SU-DHL-6 (cell line): Measurements from ENCODE around the gene HLA-DMB.

Source experiments
- H2AFZ ChIP-seq: fragments of 200-600 bp; sonication (generic); 2 replicates; pipeline ENCODE4 v1.6.1; 2014; ENCODE audit warnings: low read depth, mild to moderate bottlenecking, moderate library complexity, mixed read lengths, antibody characterized with exemption, low read length; ENCODE audit not compliant: severe bottlenecking
- H3F3A ChIP-seq: fragments of 200-600 bp; shearing (Covaris generic); 2 replicates; pipeline ENCODE4 v1.6.0; 2016; ENCODE audit warnings: antibody characterized with exemption, mild to moderate bottlenecking; ENCODE audit not compliant: insufficient read depth
- H3K27ac ChIP-seq: fragments of 200-600 bp; sonication (generic); 2 replicates; pipeline ENCODE4 v1.5.1; 2016; ENCODE audit warnings: low read depth, mild to moderate bottlenecking, low read length, moderate library complexity, mixed read lengths
- H3K27me3 ChIP-seq: fragments of 200-600 bp; sonication (generic), shearing (Covaris generic); 2 replicates; pipeline ENCODE4 v1.6.0; 2014; ENCODE audit warnings: mild to moderate bottlenecking, low read length
- H3K36me3 ChIP-seq: fragments of 200-600 bp; sonication (generic); 2 replicates; pipeline ENCODE4 v1.6.1; 2014; ENCODE audit warnings: mild to moderate bottlenecking, low read length, mixed read lengths
- H3K4me2 ChIP-seq: fragments of 300-600, 200-600 bp; shearing (Covaris generic), sonication (generic); 2 replicates; pipeline ENCODE4 v1.6.0; 2014; ENCODE audit warnings: low read length, low read depth, mild to moderate bottlenecking; ENCODE audit not compliant: poor library complexity, severe bottlenecking
- H3K4me3 ChIP-seq: fragments of 200-600 bp; sonication (generic); 2 replicates; pipeline ENCODE4 v1.5.1; 2014; ENCODE audit warnings: antibody characterized with exemption, low read length, mild to moderate bottlenecking, mixed read lengths; ENCODE audit not compliant: insufficient read depth, poor library complexity, severe bottlenecking
- H3K79me2 ChIP-seq: fragments of 200-600 bp; sonication (generic); 2 replicates; pipeline ENCODE4 v1.6.1; 2014; ENCODE audit warnings: mild to moderate bottlenecking, low read length, moderate library complexity; ENCODE audit not compliant: insufficient read depth
- H3K9ac ChIP-seq: fragments of 200-600 bp; sonication (generic); 2 replicates; pipeline ENCODE4 v1.7.0; 2014; ENCODE audit warnings: mild to moderate bottlenecking, low read length
- H3K9me2 ChIP-seq: fragments of 200-600 bp; sonication (generic); replicated peaks from 2 replicates; pipeline ENCODE4 v1.6.1; 2014; ENCODE audit warnings: low read length; ENCODE audit not compliant: insufficient read depth
- H3K9me3 ChIP-seq: fragments of 200-600 bp; sonication (generic); 2 replicates; pipeline ENCODE4 v1.6.1; 2014; ENCODE audit warnings: low read length, mixed read lengths; ENCODE audit not compliant: insufficient read depth
- H4K20me1 ChIP-seq: fragments of 200-600 bp; sonication (generic); 2 replicates; pipeline ENCODE4 v1.6.1; 2014; ENCODE audit warnings: low read depth, mild to moderate bottlenecking, antibody characterized with exemption, low read length, moderate library complexity, mixed read lengths
- EZH2phosphoT487 ChIP-seq: fragments of 200-600 bp; sonication (generic), shearing (Covaris generic); conservative IDR thresholded peaks from 2 replicates; pipeline ENCODE4 v1.6.1; 2018; ENCODE audit warnings: mild to moderate bottlenecking, antibody characterized with exemption, low read length, moderate library complexity, mixed read lengths
- TF ChIP-seq, protein P1 (sequence below): fragments of 200-600 bp; sonication (generic); IDR thresholded peaks from one replicate; pipeline ENCODE4 v1.5.1; 2017; ENCODE audit warnings: antibody characterized with exemption, mild to moderate bottlenecking, low read length, moderate library complexity; ENCODE audit not compliant: insufficient read depth, poor library complexity, severe bottlenecking

The HLA-DMB gene

DNA sequence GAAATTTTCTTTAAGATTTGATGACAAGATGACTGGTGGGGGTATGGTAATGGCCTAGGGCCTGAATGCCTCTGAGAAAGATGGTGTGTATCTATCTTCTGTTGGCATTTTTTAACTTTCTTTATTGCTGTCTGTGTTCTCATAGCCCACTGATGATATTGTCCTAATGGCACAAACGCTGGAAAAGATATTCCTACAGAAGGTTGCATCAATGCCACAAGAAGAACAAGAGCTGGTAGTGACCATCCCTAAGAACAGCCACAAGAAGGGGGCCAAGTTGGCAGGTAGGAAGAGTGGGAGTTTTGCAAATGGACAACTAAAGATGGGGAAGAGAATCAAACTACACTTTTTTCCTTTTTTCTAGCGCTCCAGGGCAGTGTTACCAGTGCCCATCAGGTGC lies 35.1 kb upstream of the HLA-DMB start:
- Histone ChIP-seq H4K20me1 (peaks cover 71% of the 10 kb centered on the region), H3K4me2 (peak overlapping the region; percentile 73), H3K27me3 (no peaks in the 10 kb centered on the region), H3K36me3 (peaks cover 89% of the 10 kb centered on the region), H3K9me3 (no peaks in the 10 kb centered on the region), H3K4me3 (no peak overlapping the region), H2AFZ (no peak overlapping the region), H3K9me2 (no peaks in the 10 kb centered on the region), H3K79me2 (peaks cover 62% of the 10 kb centered on the region), H3K9ac (no peak overlapping the region), H3K27ac (no peak overlapping the region), H3F3A (peaks cover 94% of the 10 kb centered on the region)
- TF ChIP-seq EZH2phosphoT487, result no peak
- TF ChIP-seq, protein P1, sequence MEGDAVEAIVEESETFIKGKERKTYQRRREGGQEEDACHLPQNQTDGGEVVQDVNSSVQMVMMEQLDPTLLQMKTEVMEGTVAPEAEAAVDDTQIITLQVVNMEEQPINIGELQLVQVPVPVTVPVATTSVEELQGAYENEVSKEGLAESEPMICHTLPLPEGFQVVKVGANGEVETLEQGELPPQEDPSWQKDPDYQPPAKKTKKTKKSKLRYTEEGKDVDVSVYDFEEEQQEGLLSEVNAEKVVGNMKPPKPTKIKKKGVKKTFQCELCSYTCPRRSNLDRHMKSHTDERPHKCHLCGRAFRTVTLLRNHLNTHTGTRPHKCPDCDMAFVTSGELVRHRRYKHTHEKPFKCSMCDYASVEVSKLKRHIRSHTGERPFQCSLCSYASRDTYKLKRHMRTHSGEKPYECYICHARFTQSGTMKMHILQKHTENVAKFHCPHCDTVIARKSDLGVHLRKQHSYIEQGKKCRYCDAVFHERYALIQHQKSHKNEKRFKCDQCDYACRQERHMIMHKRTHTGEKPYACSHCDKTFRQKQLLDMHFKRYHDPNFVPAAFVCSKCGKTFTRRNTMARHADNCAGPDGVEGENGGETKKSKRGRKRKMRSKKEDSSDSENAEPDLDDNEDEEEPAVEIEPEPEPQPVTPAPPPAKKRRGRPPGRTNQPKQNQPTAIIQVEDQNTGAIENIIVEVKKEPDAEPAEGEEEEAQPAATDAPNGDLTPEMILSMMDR, result no peak

DNA sequence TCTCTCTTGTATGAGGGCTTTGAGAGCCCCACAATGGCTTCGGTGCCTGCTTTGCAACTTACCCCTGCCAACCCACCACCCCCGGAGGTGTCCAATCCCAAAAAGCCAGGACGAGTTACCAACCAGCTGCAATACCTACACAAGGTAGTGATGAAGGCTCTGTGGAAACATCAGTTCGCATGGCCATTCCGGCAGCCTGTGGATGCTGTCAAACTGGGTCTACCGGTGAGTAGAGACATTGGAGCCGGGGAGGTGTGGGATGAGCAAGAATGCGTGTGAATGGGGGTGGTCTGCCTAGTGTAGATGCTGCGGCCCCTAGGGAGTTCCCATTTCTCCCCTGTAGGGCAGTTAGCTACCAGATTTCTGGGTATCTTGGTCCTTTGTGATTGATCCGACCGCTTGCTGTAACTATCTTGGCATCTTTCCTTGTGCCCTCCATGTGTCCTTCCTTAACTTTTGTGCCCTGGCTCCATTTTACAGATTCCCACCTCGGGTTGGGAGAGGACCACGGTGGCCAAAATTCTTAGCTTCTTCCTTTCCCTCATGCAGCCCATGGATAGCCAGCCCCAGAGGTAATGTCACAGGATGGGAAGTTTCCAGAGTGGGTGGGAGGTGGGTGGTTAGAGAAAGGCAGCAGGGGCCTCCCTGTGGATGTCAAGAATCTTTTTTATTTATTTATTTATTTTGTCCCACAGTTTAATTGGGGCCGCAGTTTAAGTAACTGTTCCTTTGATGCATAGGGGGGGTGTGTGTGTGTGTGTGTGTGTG lies 33.9 kb upstream of the HLA-DMB start:
- Histone ChIP-seq H3K27ac (peak overlapping the region; percentile 97; the same call in 1 of the 2 replicates), H2AFZ (no peak overlapping the region), H3K27me3 (no peaks in the 10 kb centered on the region), H4K20me1 (peaks cover 65% of the 10 kb centered on the region), H3K79me2 (peaks cover 65% of the 10 kb centered on the region), H3K9me2 (no peaks in the 10 kb centered on the region), H3K9me3 (no peaks in the 10 kb centered on the region), H3K9ac (peak overlapping the region; percentile 80), H3F3A (peaks cover 92% of the 10 kb centered on the region), H3K4me2 (peak overlapping the region; percentile 73), H3K4me3 (peak overlapping the region; percentile 86), H3K36me3 (peaks cover 77% of the 10 kb centered on the region)
- TF ChIP-seq, protein P1, result no peak
- TF ChIP-seq EZH2phosphoT487, result no peak

DNA sequence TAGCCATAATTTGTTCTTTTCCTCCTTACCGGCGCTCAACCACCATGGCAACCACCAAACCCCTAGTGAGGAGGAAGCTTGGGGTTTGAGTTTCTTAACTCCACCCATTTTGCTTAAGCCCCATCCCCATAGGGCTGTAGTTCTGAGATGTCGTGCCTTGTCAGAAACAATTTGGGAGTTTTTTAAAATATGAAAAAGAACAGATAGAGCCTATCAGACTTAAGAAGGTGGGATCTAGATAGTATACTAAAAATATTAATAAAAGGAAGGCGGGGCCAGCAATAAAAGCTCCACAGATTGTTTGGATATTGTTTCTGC lies 33.1 kb upstream of the HLA-DMB start:
- Histone ChIP-seq H4K20me1 (peaks cover 58% of the 10 kb centered on the region), H3K9ac (peak overlapping the region; percentile 80), H3K4me3 (peak overlapping the region; percentile 86), H3K36me3 (peaks cover 70% of the 10 kb centered on the region), H3F3A (peaks cover 91% of the 10 kb centered on the region), H3K4me2 (peak overlapping the region; percentile 73), H3K27ac (peak overlapping the region; percentile 97), H3K9me2 (no peaks in the 10 kb centered on the region), H2AFZ (no peak overlapping the region), H3K27me3 (no peaks in the 10 kb centered on the region), H3K79me2 (peaks cover 73% of the 10 kb centered on the region), H3K9me3 (no peaks in the 10 kb centered on the region)
- no peak for TF ChIP-seq EZH2phosphoT487
- TF ChIP-seq, protein P1, result no peak
